ENCODE measurements around the gene CHRM2.

CHRM2 gene

GRCh38 chr7:137036768-137037167, 168.3 kb downstream of the CHRM2 start:
- DNase-seq = no peak

GRCh38 chr7:137038706-137039105, 170.3 kb downstream of the CHRM2 start:
- DNase-seq = no peak

- DNase-seq = no peak
Measured at GRCh38 chr7:137040745-137041144, 172.3 kb downstream of the CHRM2 start.

GRCh38 chr7:137045573-137045972, 177.1 kb downstream of the CHRM2 start:
- no peak for DNase-seq

- no peak for DNase-seq
Measured at GRCh38 chr7:137069249-137069963, 201.0 kb downstream of the CHRM2 start.

Measured in NCI-H1436 (cell line).